Right kidney (tissue), 1 donor: ENCODE results near the gene NEBL.

ENCODE experiments used
- DNase-seq: peaks from one replicate; pipeline ENCODE4 v3.0.0-alpha.2; 2016

NEBL gene

DNA sequence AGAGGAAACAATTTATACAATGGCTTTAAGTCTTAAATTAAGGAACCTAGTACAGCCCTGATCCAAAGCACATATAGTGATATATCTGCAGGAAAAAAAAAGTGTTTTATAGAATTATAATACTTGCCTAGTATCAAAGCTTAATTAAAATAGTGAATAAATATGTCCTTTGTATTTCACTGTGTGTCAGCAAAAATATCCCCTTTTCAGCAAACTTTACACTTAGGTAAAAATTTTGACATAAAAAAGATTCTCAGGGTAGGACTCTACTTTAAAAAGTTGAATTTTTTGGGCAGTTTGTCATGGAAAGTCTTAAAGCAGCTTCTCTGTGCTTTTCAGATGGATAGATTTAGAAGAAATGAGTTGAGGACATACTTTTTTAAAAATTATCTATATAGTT is 12.7 kb upstream of the NEBL start:
- no peak for DNase-seq

GRCh38 chr10:20908391-20908790 is 11.3 kb upstream of the NEBL start:
- DNase-seq: no peak

GRCh38 chr10:20903635-20904390 is 6.7 kb upstream of the NEBL start:
- DNase-seq: no peak

DNA sequence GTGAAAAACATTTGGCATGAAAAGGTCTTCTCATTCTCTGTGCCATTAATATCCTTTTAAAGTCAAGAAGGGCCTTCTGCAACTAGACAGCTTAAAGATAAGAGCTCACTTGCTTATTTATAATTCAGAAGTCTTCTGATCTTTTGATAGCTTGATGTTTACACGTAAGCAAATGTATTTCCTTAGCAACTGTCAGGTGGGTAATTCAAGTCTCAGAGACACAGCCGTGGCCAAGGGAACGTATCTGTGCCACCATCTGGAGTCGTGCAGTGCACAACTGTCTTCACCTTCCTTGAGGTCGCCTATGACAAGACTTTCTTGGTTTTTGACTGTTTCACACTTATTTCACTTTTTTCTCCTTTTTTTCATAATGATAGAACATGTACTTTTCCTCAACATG is 4.0 kb upstream of the NEBL start:
- no peak for DNase-seq

DNA sequence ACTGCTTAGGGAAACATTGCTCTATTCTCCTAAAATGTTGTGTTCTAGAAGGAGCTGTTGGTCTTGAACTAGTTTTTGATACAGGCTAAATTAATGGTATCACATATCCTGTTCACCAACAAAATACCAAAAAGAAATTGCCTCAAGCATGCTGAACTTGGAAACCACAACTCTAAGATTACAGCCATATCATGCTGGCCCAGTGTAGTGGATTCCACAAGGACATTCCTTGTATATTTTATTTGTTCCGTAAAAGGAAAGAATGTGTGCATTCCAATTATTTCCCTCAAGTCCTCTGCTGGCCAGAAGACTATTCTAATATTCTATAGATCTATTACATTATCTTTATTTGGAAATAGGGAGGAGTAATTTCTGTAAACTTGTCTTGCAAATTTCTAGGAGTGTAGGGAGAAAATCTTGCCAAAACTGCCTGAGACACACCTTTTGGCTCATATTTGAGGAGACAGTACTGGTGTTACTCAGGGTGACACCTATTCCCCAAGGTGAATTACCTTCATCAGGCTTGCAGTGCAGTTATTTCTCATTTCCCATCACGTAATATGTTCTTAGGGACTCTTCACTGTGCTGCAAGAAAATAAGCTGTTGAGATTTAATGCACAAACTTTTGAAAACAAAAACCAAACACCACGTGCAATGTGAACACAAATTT is 1.9 kb upstream of the NEBL start:
- DNase-seq: no peak

- no peak for DNase-seq
Observed at GRCh38 chr10:20893297-20893696, 3.8 kb downstream of the NEBL start.

DNA sequence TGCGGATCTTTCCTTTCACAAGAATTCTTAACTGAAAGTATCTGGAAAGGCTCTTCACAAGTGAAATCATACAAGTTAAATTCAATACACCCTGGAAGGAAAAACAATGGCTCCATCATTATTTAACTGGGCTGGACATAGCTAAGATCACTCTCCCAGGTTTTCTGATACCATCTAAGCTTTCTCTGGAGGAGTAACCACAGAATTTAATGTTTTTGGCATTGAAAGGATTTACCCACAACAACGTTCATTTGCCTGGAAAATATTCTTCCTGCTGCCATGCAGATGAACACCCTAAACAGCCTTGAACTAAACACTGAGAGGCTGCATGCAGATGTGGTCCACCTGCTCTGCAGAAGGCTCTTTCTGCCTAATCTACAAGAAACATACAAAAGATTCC is 4.3 kb downstream of the NEBL start:
- no peak for DNase-seq

- no peak for DNase-seq
Observed at GRCh38 chr10:20892011-20892585, 5.0 kb downstream of the NEBL start.

DNA sequence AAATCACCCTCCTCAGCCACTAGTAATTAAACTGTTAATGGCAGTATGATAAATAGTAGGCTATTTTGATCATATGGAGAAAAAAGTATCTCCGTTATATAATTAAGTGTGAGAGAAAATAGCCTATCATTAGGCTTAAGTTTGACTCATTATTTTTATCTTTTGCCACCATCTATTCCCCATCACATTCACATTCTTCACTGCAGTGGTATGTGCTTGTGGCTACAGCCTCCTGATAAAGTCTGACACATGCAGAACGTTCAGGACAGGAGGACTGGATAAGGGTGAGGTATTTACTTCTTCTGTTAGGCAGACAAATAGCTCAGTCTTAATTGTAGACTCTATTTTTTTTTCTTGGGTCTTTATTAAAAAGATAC is 5.8 kb downstream of the NEBL start:
- DNase-seq: no peak

- no peak for DNase-seq
Observed at GRCh38 chr10:20890491-20891337, 6.4 kb downstream of the NEBL start.

- no peak for DNase-seq
Observed at GRCh38 chr10:20890009-20890408, 7.1 kb downstream of the NEBL start.

DNA sequence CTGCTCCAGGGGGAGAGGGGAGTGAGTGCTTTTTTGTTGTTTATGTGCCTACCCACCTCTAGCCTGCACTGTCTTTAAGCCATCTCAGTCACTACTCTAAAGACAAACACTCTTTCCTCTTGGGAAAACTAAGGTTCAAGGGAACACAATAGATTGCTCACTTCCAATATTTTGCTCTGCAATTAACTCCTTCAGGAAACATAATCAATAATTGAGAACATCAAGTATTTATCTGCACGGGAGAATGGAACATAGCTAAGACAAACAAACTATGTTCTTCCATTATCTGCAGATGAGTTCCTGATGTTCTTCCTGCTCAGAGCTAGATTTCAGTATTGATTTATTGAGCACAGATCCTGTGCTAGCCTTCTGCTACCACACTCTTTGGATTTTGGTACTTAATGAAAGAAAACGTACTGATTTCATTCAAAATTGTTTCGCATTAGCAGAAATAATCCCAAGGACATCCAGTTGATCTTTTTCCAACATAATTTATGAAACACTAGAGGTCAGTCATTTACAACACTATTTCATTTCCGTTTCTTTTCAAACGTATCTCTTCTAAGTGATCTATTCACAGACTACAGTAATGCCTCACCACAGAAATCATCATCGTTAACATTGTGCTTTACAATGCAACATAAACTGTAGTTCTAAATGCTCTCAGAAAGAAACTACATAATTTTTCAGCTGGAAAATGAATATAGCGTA is 8.3 kb downstream of the NEBL start:
- DNase-seq: no peak

- DNase-seq: no peak
Observed at GRCh38 chr10:20887706-20888555, 9.2 kb downstream of the NEBL start.

- DNase-seq: no peak
Observed at GRCh38 chr10:20885678-20886077, 11.4 kb downstream of the NEBL start.

DNA sequence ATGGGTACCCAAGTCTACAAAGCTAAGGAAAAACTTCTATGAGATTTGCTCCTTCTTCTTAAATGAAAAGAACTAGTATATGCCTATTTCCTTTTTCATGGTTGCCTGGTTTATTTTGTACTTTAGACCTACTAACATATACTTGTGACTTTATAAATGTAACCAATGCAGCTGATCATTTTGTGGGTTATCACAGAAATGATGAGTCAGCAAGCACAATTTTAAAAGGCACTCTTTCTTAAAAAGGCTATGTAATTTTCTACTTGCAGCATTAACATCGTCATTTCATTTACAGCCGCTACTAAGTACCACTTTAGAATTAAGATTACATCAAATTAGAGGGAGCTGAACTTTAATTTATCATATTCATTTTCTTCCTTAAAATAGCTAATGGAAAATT is 13.6 kb downstream of the NEBL start:
- no peak for DNase-seq

DNA sequence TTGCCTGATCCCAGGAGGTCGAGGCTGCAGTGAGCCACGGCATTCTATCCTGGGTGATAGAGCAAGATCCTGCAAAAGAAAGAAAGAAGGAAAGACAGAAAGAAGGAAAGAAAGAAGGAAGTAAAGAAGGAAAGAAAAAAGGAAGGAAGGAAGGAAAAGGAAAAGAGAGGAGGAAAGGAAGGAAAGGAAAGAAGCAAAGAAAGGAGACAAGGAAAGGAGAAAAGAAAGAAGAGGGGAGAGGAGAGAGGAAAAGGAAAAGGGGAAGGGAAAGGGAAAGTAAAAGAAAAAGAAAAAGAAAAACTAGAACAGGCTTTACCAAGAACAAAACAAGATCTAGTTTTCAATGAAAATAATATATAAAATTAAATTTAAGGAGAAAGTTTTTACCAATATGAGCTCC is 15.0 kb downstream of the NEBL start:
- no peak for DNase-seq

- no peak for DNase-seq
Observed at GRCh38 chr10:20879136-20879535, 18.0 kb downstream of the NEBL start.

DNA sequence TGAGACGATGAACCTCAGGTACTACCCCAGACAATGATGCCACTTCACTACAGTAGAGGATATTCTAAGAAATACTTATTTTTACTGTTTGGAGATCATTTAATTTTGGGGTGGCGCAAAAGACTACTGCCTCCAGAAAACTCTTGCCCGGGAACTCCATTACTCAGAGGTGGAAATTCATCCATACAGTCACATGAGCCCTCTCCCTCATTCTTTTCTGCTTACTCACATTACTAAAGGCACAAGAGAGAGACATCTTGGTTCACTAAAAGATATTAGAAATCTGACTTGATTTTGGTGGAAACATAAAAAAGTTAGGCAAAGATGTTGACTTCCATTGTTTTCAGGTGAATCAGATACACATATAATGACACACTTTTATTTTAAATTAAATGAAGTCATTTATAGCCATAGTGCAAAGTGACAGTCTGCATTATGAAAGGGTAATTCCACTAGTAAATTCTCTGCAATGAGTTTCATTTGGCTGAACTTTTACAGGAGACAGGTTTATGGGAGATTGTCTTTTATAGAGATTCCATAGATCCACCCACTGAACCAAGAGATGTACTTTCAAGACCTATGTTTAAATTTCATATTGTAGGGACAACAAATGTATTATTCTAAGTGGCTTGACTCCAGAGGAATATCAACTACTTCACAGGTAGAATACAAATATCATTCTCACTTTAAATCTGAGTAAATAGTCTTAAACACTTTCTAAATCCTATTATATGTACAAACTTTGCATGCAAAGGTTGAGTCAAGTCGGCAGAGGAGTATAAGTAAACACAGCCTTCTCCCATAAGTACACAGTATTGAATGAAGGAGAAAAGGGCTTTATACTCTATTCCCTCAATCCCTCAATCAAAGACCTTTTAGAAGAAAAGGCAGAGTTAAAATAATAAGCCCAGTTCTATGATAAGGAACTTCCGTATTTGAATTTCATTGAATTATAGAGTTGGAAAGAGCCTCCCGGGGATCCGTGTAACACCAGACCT is 18.8 kb downstream of the NEBL start:
- no peak for DNase-seq

DNA sequence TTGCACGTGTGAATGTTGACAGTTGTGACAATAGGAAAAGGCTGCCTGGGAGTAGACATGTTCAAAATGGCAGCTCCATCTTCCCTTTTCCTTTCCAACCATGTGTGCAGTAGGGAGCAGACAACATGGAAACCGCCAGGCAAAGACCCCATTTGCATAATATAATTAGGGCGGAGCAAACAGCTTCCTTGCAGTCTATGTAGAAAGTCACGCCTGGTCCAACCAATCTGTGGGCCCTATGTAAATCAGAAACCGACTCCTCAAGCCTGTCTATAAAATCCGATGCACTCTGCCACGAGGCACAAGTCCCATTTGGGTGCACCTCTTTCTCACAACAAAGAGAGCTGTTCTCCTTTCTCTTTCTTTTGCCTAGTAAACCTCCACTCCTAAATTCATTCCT is 19.6 kb downstream of the NEBL start:
- DNase-seq: no peak

DNA sequence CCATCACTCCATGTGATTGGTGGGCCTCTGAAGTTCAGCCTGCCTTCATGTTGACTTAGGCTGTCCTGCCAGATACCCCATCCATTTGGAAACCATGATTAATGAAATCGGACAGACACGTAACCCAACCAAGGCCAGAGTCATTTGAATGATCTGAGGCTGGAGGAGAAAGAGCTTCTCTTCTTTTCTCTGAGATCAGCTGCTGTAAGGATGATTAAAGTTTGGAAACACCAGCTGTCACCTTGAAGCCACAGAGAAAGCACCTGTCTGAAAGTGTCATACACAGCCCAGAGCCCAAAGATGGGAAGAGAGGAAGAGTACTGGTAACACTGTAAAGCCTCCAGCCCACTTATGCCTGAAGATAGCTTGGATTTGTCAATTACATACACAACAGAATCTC is 22.9 kb downstream of the NEBL start:
- DNase-seq: no peak
